Activated CD4-positive, alpha-beta T cell treated with anti-CD3 and anti-CD28 coated beads for 36 hours (primary cell): ENCODE data around the gene TET2. TPM values are rescaled to one million over a fixed set of nuclear protein-coding genes. Genes with fewer than 3 reads are reported as not detected.

Experiments used
- ATAC-seq: fragments of 200-7000 bp; cut with Tn5 transposase; one replicate; pipeline ENCODE4 v1.10.0; 2021; ENCODE audit warnings: mild to moderate bottlenecking, moderate library complexity
- CTCF ChIA-PET: fragments of 350-600 bp; sonication (Branson Sonifier 250); formaldehyde crosslinking; loops from one replicate; lab custom pipeline; 2021; ENCODE audit warnings: antibody characterized with exemption; lab: Charles Lee
- POLR2A ChIA-PET: fragments of 350-600 bp; sonication (Branson Sonifier 250); formaldehyde crosslinking; loops from one replicate; lab custom pipeline; 2021; ENCODE audit warnings: antibody characterized with exemption, inconsistent platforms; lab: Charles Lee
- DNase-seq: peaks from one replicate; pipeline ENCODE4 v3.0.0-alpha.2; 2020
- H3K27ac Mint-ChIP-seq: one replicate; pipeline ENCODE4 v1.8.0; 2021; ENCODE audit warnings: mixed read lengths
- H3K27me3 Mint-ChIP-seq: one replicate; pipeline ENCODE4 v1.8.0; 2021; ENCODE audit warnings: mixed read lengths
- H3K36me3 Mint-ChIP-seq: one replicate; pipeline ENCODE4 v1.8.0; 2021; ENCODE audit warnings: low read depth, mixed read lengths
- H3K4me1 Mint-ChIP-seq: one replicate; pipeline ENCODE4 v1.8.0; 2021; ENCODE audit warnings: mixed read lengths
- H3K4me3 Mint-ChIP-seq: one replicate; pipeline ENCODE4 v1.8.0; 2021; ENCODE audit warnings: mild to moderate bottlenecking, moderate library complexity, mixed read lengths
- H3K9me3 Mint-ChIP-seq: one replicate; pipeline ENCODE4 v1.8.0; 2021; ENCODE audit warnings: low read depth, mixed read lengths
- intact Hi-C, 2 experiments: fragments of 100-400 bp; cut with DNase I in 1 of 2; cut with micrococcal nuclease in 1 of 2; formaldehyde crosslinking; loops; one replicate each; pipeline versions ENCODE4 v1.14.2 to v1.15.1; 2022 to 2024; cut with DNase I, micrococcal nuclease
- total RNA-seq, 2 experiments: library from RNA; stranded (reverse); gene quantifications; one replicate each; pipeline ENCODE4 v1.2.3, GENCODE V29; 2021

TET2 gene
- total RNA-seq = 10 to 100 TPM; 35.0 to 40.6 TPM

GRCh38 chr4:105146276-105147015 is at the start of gene TET2:
TET2 (plus strand) TSS chr4:105146876; CDS start chr4:105233943, 87,067 bp downstream.
- CTCF ChIA-PET = interaction anchor here (0.9 to 1.2 kb wide), 2 partner anchors 326 to 327 kb away, joined by 4 to 5 read pairs; partner anchors contain the start of gene PPA2
- DNase-seq (peak; percentile 91), ATAC-seq (peak; percentile 87)
- Mint-ChIP-seq H3K27me3 (no peaks in the 10 kb centered on the region), H3K36me3 (peaks cover 20% of the 10 kb centered on the region), H3K4me3 (peak within 1 kb of the TSS; percentile 97), H3K27ac (peak within 1 kb of the TSS; percentile 98), H3K4me1 (peaks cover 40% of the 10 kb centered on the region), H3K9me3 (no peaks in the 10 kb centered on the region)
- intact Hi-C loops = loop anchor here (1.0 to 5.0 kb wide), 11 partner anchors 8 to 1170 kb away; partner anchors contain the start of genes AIMP1 (in 1 of the 2) and TBCK (in 1 of the 2)
- POLR2A ChIA-PET = interaction anchor here (0.6 to 1.3 kb wide), 4 partner anchors 9 to 328 kb away, joined by 3 read pairs; partner anchors contain the start of gene PPA2

DNA sequence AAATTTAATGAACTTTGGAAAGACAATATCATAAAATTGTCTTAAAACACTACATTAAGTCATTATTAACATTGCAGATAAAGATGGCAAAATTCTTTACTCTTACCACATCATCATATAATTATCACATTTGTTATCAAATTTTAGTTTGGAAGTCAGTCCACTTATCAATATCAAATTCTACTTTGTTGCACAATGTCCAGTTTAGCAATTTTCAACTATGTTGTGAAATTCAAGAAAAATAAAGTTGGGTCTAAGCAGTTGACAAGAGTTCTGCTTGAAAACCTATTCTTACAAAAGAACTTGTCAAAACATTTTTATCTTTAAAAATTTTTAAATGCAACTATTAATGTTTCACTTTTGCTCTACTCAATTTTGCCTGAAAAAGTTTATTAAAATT is 44.7 kb upstream of the TET2 start:
- Mint-ChIP-seq H3K9me3 (peaks cover 11% of the 10 kb centered on the region), H3K4me1 (no peaks in the 10 kb centered on the region), H3K27me3 (peaks cover 15% of the 10 kb centered on the region), H3K27ac (no peak overlapping the region), H3K36me3 (peaks cover 1% of the 10 kb centered on the region), H3K4me3 (no peak overlapping the region)
- no peak for ATAC-seq
- intact Hi-C loops = no loop called here
- ChIA-PET CTCF (no interaction called here), POLR2A (no interaction called here)
- no peak for DNase-seq

GRCh38 chr4:105106426-105106825 is 40.2 kb upstream of the TET2 start:
- ATAC-seq = no peak
- Mint-ChIP-seq H3K4me3 (no peak overlapping the region), H3K27ac (no peak overlapping the region), H3K27me3 (peaks cover 6% of the 10 kb centered on the region), H3K9me3 (no peaks in the 10 kb centered on the region), H3K36me3 (no peaks in the 10 kb centered on the region), H3K4me1 (no peaks in the 10 kb centered on the region)
- CTCF ChIA-PET = interaction anchor here (0.6 to 1.0 kb wide), 2 partner anchors 13 to 279 kb away, joined by 3 read pairs; no protein-coding TSS in a partner anchor
- POLR2A ChIA-PET = interaction anchor here (0.6 kb wide), 1 partner anchor 55 kb away, joined by 3 read pairs; no protein-coding TSS in a partner anchor
- intact Hi-C loops = no loop called here
- DNase-seq = no peak

DNA sequence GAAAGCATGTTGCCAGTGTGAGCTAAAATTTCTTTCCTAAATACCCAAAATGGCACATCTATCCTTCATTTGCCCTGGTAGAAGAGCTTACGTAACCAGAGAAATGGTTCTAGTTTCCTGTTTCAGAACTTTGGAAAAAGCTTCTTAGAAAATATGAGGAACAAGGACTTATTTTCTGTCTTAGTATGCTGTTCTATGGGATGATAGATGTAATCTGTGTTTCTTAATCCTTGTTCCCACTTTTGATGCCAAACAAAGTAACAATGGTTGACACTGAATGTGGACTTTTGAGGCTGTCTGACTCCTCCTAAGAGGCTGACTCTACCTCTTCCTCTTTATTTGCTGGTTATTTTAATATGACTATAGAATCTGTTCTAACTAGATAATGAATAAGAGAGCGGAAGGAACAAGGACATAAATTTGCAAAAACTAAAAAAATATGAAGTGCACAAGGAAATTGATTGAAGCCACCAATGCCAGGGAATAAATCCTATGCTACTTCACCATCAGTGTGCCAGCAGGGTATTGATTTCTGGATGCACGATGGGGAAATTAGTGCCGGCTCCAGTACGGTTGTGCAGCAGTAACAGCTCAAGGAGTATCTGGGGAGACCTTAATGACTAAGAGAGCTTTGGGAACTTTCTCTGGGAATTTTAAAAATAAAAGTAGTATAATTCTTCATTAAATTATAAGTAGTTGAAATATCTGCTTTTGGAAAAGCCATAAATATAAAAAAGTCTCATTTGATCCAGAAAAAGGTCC is 39.4 kb upstream of the TET2 start:
- H3K4me3 Mint-ChIP-seq = no peak overlapping the region
- H3K27me3 Mint-ChIP-seq = peaks cover 6% of the 10 kb centered on the region
- intact Hi-C loops = no loop called here
- H3K27ac Mint-ChIP-seq = no peak overlapping the region
- no peaks in the 10 kb centered on the region for H3K4me1 Mint-ChIP-seq
- CTCF ChIA-PET = no interaction called here
- no peaks in the 10 kb centered on the region for H3K9me3 Mint-ChIP-seq
- H3K36me3 Mint-ChIP-seq = no peaks in the 10 kb centered on the region
- POLR2A ChIA-PET = interaction anchor here (0.6 kb wide), 1 partner anchor 56 kb away, joined by 3 read pairs; no protein-coding TSS in a partner anchor
- no peak for ATAC-seq
- DNase-seq = no peak

DNA sequence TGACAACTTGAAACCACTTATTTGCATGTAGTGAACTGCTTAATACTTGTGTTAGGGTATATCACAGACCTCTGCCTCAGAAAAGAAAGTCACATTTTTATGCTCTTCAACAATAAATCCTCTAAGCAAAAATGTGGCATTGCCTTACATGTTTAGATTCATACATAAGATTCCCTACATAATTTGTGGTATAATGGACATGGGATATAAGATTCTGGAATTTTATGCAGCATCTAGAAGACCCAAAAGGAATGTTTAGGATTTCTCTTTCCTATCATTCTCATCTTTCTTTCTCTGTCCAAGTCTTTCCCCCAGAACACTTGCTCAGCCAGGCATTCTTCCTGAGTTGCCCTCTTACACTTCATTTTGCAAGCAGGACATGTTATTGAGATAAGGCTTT is 37.7 kb upstream of the TET2 start:
- Mint-ChIP-seq H3K4me3 (no peak overlapping the region), H3K4me1 (no peaks in the 10 kb centered on the region), H3K27ac (no peak overlapping the region), H3K27me3 (peaks cover 11% of the 10 kb centered on the region), H3K9me3 (no peaks in the 10 kb centered on the region), H3K36me3 (no peaks in the 10 kb centered on the region)
- CTCF ChIA-PET = no interaction called here
- intact Hi-C loops = no loop called here
- DNase-seq = no peak
- ATAC-seq = no peak
- POLR2A ChIA-PET = no interaction called here

- no peaks in the 10 kb centered on the region for H3K9me3 Mint-ChIP-seq
- ChIA-PET CTCF (interaction anchor here (0.6 to 1.6 kb wide), 2 partner anchors 9 to 18 kb away, joined by 3 to 4 read pairs; no protein-coding TSS in a partner anchor), POLR2A (no interaction called here)
- intact Hi-C loops = no loop called here
- H3K36me3 Mint-ChIP-seq = no peaks in the 10 kb centered on the region
- no peaks in the 10 kb centered on the region for H3K4me1 Mint-ChIP-seq
- no peak for ATAC-seq
- no peak for DNase-seq
- H3K4me3 Mint-ChIP-seq = no peak overlapping the region
- H3K27ac Mint-ChIP-seq = no peak overlapping the region
- peaks cover 8% of the 10 kb centered on the region for H3K27me3 Mint-ChIP-seq
These were observed 34.4 kb upstream of the TET2 start for GRCh38 chr4:105112274-105112673.

DNA sequence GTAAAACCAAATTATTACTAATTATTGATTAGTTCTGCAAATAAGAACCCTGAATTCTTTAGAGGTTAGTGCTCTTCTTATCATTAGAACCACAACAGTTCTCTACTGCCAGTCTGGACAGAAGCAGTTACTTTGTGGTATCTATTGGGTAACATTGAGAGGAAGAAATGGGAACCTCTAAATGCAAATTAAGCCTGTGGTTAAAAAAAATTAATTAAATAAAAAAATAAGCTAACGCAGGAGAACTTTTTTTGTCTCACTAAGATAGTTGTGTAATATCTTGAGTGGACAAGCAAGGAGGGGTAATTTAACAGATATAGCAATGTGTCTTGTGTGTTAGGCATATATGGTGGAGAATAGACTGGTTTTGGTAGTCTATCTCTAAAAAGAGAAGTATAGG is 32.9 kb upstream of the TET2 start:
- DNase-seq = no peak
- H3K9me3 Mint-ChIP-seq = no peaks in the 10 kb centered on the region
- ChIA-PET POLR2A (no interaction called here), CTCF (no interaction called here)
- H3K27ac Mint-ChIP-seq = no peak overlapping the region
- intact Hi-C loops = no loop called here
- H3K4me3 Mint-ChIP-seq = no peak overlapping the region
- peaks cover 6% of the 10 kb centered on the region for H3K27me3 Mint-ChIP-seq
- H3K36me3 Mint-ChIP-seq = no peaks in the 10 kb centered on the region
- H3K4me1 Mint-ChIP-seq = no peaks in the 10 kb centered on the region
- ATAC-seq = no peak

DNA sequence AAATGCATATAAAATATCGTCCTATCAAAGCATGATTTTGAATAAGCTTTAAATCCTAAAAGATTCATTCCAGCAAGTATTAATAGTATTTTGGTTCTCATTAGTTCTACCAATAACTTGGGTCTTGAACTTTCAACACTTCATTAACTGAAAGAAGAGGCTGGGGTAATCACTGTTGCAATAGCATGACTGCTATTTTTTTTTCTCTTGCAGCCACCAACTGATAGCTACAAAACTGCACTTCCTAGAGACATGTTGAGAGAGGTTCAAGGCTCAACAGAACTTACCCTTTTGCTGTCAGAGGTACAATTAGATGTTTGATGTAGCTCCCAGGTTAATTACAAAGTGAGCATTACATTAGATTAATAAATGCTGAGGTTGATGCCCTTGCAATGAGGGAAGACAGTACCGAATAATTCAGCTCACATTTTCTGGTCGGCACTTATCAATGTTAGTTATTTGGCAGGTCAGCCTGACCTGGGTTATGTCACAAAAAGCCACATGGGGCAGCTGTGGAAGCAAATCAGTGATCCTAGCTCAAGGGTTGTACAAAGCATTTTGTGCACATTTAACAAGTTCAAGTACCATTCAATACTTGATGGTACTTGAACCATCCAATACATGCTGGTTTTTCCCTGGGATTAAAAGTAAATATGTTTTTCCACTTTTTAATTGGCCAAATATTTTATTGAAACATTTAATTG is 29.9 kb upstream of the TET2 start:
- DNase-seq (no peak), ATAC-seq (no peak)
- ChIA-PET CTCF (interaction anchor here (0.5 to 0.8 kb wide), 4 partner anchors 12 to 537 kb away, joined by 3 to 4 read pairs (median 3); no protein-coding TSS in a partner anchor), POLR2A (no interaction called here)
- peaks cover 6% of the 10 kb centered on the region for H3K27me3 Mint-ChIP-seq
- H3K27ac Mint-ChIP-seq = no peak overlapping the region
- no peaks in the 10 kb centered on the region for H3K9me3 Mint-ChIP-seq
- no peaks in the 10 kb centered on the region for H3K36me3 Mint-ChIP-seq
- no peaks in the 10 kb centered on the region for H3K4me1 Mint-ChIP-seq
- intact Hi-C loops = no loop called here
- H3K4me3 Mint-ChIP-seq = no peak overlapping the region

DNA sequence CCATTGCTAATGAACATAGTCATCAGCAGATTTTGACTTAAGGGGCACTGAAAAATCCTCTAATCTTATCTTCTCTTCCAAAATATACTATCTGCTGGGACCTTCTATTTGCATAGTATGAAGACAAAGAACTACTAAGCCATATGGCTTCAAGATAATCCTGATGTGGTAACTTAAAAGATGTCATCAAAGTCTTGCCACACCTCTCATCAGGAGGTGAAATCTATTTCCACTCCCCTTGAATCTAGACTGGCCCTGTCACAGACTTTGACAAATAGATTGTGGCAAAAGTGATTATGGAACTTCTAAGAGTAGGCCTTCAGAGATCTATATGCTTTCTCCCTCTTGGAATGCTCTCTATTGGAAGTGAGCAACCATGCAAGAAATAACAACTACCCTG is 27.3 kb upstream of the TET2 start:
- intact Hi-C loops = no loop called here
- H3K4me3 Mint-ChIP-seq = no peak overlapping the region
- POLR2A ChIA-PET = no interaction called here
- H3K27ac Mint-ChIP-seq = no peak overlapping the region
- CTCF ChIA-PET = interaction anchor here (0.6 kb wide), 1 partner anchor 332 kb away, joined by 3 read pairs; no protein-coding TSS in a partner anchor
- H3K36me3 Mint-ChIP-seq = no peaks in the 10 kb centered on the region
- H3K27me3 Mint-ChIP-seq = peaks cover 3% of the 10 kb centered on the region
- no peaks in the 10 kb centered on the region for H3K9me3 Mint-ChIP-seq
- ATAC-seq (no peak), DNase-seq (no peak)
- H3K4me1 Mint-ChIP-seq = no peaks in the 10 kb centered on the region

DNA sequence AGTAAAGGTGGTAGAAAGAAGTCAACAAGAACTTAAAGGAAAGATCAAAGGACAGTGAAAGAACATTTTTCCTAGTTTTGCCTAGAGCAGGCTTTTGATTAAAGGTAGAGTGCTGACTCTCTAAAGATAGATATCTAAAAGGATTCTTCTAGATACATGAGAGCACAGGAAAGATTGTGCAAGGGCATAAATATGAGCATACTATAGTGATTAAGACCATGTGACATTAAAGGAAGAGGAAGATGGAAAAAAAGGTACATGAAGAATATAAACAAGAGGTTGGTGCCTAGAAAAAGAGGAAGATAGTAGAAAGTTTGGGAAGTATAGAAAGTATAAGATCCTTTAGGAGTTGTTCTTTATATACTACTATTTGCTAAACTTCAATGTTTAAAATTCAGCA is 26.1 kb upstream of the TET2 start:
- H3K27ac Mint-ChIP-seq = no peak overlapping the region
- POLR2A ChIA-PET = interaction anchor here (0.5 kb wide), 1 partner anchor 194 kb away, joined by 4 read pairs; no protein-coding TSS in a partner anchor
- no peaks in the 10 kb centered on the region for H3K36me3 Mint-ChIP-seq
- no peak overlapping the region for H3K4me3 Mint-ChIP-seq
- H3K4me1 Mint-ChIP-seq = no peaks in the 10 kb centered on the region
- intact Hi-C loops = no loop called here
- peaks cover 2% of the 10 kb centered on the region for H3K27me3 Mint-ChIP-seq
- no peaks in the 10 kb centered on the region for H3K9me3 Mint-ChIP-seq
- no peak for DNase-seq
- CTCF ChIA-PET = interaction anchor here (0.9 kb wide), 1 partner anchor 354 kb away, joined by 3 read pairs; no protein-coding TSS in a partner anchor
- no peak for ATAC-seq

GRCh38 chr4:105122350-105122749 is 24.3 kb upstream of the TET2 start:
- ChIA-PET POLR2A (no interaction called here), CTCF (interaction anchor here (0.6 kb wide), 1 partner anchor 358 kb away, joined by 3 read pairs; no protein-coding TSS in a partner anchor)
- H3K4me3 Mint-ChIP-seq = no peak overlapping the region
- ATAC-seq (no peak), DNase-seq (no peak)
- no peaks in the 10 kb centered on the region for H3K36me3 Mint-ChIP-seq
- no peaks in the 10 kb centered on the region for H3K4me1 Mint-ChIP-seq
- H3K9me3 Mint-ChIP-seq = no peaks in the 10 kb centered on the region
- H3K27ac Mint-ChIP-seq = no peak overlapping the region
- H3K27me3 Mint-ChIP-seq = peaks cover 2% of the 10 kb centered on the region
- intact Hi-C loops = no loop called here
